IPS-18a (cell line): ENCODE results near the gene DBH.

Experiments
- H3K27ac ChIP-seq: one replicate; pipeline ENCODE4 v1.5.1; 2013; ENCODE audit warnings: low read length
- H3K27me3 ChIP-seq: one replicate; pipeline ENCODE4 v1.6.1; 2013; ENCODE audit warnings: mild to moderate bottlenecking, low read length; ENCODE audit not compliant: control insufficient read depth, insufficient read depth
- H3K36me3 ChIP-seq: one replicate; pipeline ENCODE4 v1.6.1; 2013; ENCODE audit warnings: low read depth, low read length; ENCODE audit not compliant: control insufficient read depth
- H3K4me1 ChIP-seq: one replicate; pipeline ENCODE4 v1.6.1; 2013; ENCODE audit warnings: low read depth, low read length; ENCODE audit not compliant: control insufficient read depth
- H3K4me3 ChIP-seq: one replicate; pipeline ENCODE4 v1.5.1; 2013; ENCODE audit warnings: low read length
- H3K9ac ChIP-seq: one replicate; pipeline ENCODE4 v1.6.1; 2013; ENCODE audit warnings: mild to moderate bottlenecking, low read length, moderate library complexity
- H3K9me3 ChIP-seq: one replicate; pipeline ENCODE4 v1.6.1; 2013; ENCODE audit warnings: low read depth, low read length; ENCODE audit not compliant: control insufficient read depth

Gene DBH

DNA sequence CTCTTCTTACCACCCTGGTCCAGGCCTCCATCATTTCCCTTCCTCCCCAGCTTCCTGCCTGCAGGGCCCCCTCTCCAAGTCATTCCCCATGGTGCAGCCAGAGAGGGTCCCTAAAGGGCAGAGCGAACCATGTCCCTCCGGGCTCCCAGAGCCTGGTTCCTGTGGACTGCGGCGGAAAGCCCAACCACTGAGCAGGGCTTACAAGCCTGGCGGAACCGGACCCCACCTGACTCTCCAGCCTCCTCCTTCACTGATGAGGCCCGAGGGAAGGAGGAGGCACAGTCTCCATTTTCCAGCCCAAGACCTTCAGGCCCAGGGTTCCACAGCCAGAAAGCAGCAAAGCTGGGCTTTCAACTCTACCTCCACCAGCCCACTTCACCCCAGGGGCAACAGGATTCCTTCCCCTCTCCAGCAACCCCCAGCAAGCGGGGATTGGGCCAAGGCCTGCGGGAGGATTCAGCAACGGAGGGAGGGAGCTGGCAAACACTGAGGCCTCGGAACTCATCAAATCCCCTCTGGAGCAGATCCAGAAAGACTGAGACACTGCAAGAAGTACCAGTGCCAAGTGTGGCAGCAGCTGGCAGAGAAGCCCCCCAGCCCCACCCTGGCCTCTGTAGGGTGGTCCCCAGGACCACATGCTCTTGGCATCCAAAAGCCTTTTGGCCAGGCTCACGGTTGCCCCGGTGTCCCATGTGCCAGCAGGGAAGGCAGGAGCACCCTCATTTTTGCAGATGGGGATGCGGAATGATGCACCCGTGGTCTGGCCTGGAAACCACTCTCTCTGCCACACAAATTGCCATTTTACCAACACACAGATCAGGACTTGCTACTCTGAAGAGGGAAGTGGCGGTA is 30.1 kb upstream of the DBH start:
- no peaks in the 10 kb centered on the region for H3K36me3 ChIP-seq
- H3K4me3 ChIP-seq: no peak overlapping the region
- H3K4me1 ChIP-seq: peaks cover 3% of the 10 kb centered on the region
- no peaks in the 10 kb centered on the region for H3K9me3 ChIP-seq
- H3K27me3 ChIP-seq: peaks cover 35% of the 10 kb centered on the region
- no peak overlapping the region for H3K9ac ChIP-seq
- H3K27ac ChIP-seq: no peak overlapping the region

- Histone ChIP-seq H3K9ac (no peak overlapping the region), H3K27me3 (peaks cover 35% of the 10 kb centered on the region), H3K4me1 (peaks cover 3% of the 10 kb centered on the region), H3K4me3 (no peak overlapping the region), H3K9me3 (no peaks in the 10 kb centered on the region), H3K27ac (no peak overlapping the region), H3K36me3 (no peaks in the 10 kb centered on the region)
Observed at GRCh38 chr9:133606708-133607025, 29.5 kb upstream of the DBH start.

GRCh38 chr9:133607381-133607780 is 28.8 kb upstream of the DBH start:
- Histone ChIP-seq H3K4me3 (no peak overlapping the region), H3K27me3 (peaks cover 35% of the 10 kb centered on the region)

GRCh38 chr9:133607976-133608375 is 28.2 kb upstream of the DBH start:
- no peak overlapping the region for H3K9ac ChIP-seq
- peaks cover 35% of the 10 kb centered on the region for H3K27me3 ChIP-seq
- H3K27ac ChIP-seq: no peak overlapping the region
- no peak overlapping the region for H3K4me3 ChIP-seq
- peaks cover 3% of the 10 kb centered on the region for H3K4me1 ChIP-seq
- no peaks in the 10 kb centered on the region for H3K9me3 ChIP-seq
- H3K36me3 ChIP-seq: no peaks in the 10 kb centered on the region

More at GRCh38 chr9:133607381-133607780, 28.8 kb upstream of the DBH start:
- H3K9ac ChIP-seq: no peak overlapping the region
- H3K9me3 ChIP-seq: no peaks in the 10 kb centered on the region
- H3K27ac ChIP-seq: no peak overlapping the region
- peaks cover 3% of the 10 kb centered on the region for H3K4me1 ChIP-seq
- no peaks in the 10 kb centered on the region for H3K36me3 ChIP-seq

- Histone ChIP-seq H3K9ac (no peak overlapping the region), H3K4me3 (no peak overlapping the region), H3K27me3 (peaks cover 35% of the 10 kb centered on the region), H3K4me1 (peaks cover 3% of the 10 kb centered on the region), H3K36me3 (no peaks in the 10 kb centered on the region), H3K9me3 (no peaks in the 10 kb centered on the region), H3K27ac (no peak overlapping the region)
Observed at GRCh38 chr9:133608382-133608781, 27.8 kb upstream of the DBH start.

DNA sequence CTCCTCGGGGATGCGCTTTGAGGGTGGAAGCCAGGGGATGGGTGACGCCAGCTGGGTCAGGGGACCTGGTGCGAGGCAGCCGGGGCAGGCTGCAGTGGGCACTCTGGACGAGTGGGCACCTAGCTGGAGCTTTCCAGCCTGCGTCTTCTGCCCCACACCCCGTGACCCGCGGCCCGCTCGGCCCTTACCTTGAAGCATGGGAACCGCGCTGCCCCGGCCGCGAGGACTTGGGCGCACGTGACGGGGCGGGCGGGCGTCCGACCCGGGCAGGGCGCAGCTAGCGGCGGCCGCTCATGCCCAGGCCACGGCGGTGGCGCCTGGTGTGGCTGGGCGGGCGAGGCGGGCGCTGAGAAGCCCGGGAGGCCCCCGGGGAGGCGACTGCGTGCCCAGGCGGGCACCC is 27.3 kb upstream of the DBH start:
- peaks cover 35% of the 10 kb centered on the region for H3K27me3 ChIP-seq
- H3K9me3 ChIP-seq: no peaks in the 10 kb centered on the region
- H3K4me1 ChIP-seq: peaks cover 3% of the 10 kb centered on the region
- no peak overlapping the region for H3K27ac ChIP-seq
- H3K36me3 ChIP-seq: no peaks in the 10 kb centered on the region
- H3K4me3 ChIP-seq: peak overlapping the region; percentile 29
- H3K9ac ChIP-seq: no peak overlapping the region

DNA sequence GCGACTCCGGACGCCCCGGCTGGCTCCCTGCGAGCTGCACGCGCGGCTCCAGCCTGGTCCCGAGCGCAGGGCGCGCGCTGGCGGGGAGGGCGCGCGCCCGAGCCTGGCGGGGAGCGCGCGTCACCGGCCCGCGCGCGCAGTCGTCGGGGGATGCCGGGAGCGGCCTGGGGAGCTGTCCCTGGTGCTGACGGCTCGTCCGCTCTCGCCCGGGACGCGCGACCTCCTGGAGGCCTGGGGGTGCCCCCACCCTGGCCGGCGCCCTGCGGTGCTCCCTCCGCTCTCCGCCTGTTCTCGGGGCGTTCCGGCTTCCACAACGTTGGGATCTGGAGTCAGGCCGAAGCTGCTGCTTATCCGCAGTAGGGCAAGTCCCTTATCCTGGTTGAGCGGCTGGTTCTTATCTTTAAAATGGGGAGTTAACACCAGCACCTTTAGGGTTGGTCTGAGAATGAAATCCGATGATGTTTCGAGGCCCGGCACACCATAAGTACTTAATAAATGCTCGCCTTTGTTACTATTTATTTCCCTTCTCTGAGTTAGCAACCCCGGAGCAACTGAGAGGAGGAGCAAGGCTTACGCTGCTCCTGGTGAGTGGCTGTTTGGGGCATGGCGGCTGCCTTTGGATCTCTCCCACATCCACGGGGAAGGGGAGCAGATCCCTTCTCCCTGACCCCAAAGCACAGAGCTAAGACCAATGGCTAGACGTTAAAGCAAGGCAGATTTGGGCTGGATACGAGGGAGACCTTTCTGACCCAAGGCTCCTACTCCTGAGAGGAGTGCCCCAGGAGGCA is 26.7 kb upstream of the DBH start, which contains the start of gene FAM163B:
Gene FAM163B, minus strand, starts transcription at position 79 of the 788 bp plus-strand sequence. CDS start 29,166 bp downstream, outside the sequence.
- Histone ChIP-seq H3K36me3 (no peaks in the 10 kb centered on the region), H3K4me3 (peak within 1 kb of the TSS; percentile 32), H3K9ac (no peak within 1 kb of the TSS), H3K27ac (no peak within 1 kb of the TSS), H3K9me3 (no peaks in the 10 kb centered on the region), H3K27me3 (peaks cover 35% of the 10 kb centered on the region), H3K4me1 (peaks cover 3% of the 10 kb centered on the region)

GRCh38 chr9:133610845-133611244 is 25.3 kb upstream of the DBH start:
- Histone ChIP-seq H3K9ac (no peak overlapping the region), H3K9me3 (no peaks in the 10 kb centered on the region), H3K4me1 (peaks cover 3% of the 10 kb centered on the region), H3K27me3 (peaks cover 35% of the 10 kb centered on the region), H3K36me3 (no peaks in the 10 kb centered on the region), H3K4me3 (no peak overlapping the region), H3K27ac (no peak overlapping the region)

- Histone ChIP-seq H3K4me3 (no peak overlapping the region), H3K4me1 (peaks cover 3% of the 10 kb centered on the region), H3K9me3 (no peaks in the 10 kb centered on the region), H3K27ac (no peak overlapping the region), H3K9ac (no peak overlapping the region), H3K27me3 (peaks cover 31% of the 10 kb centered on the region), H3K36me3 (no peaks in the 10 kb centered on the region)
Observed at GRCh38 chr9:133612051-133612450, 24.1 kb upstream of the DBH start.

DNA sequence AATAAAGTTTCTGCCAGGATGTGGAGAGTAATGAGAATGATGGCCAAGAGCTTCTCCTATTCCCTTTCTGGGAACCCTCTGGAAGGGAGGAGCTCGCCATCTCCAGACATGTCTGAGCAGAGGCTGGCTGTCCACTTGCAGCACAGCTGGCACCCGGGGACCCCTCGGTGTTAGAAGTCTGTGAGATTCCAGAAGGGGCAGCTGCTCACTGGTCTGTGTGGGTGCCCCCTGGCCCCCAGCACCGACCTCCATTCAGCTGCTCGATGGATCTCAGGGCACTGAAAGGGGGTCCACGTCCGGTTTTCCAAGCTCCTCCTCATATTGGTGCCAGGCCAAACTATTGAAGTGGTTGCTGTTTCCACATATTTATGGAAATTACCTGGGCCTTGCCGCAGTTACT is 23.3 kb upstream of the DBH start:
- Histone ChIP-seq H3K27ac (no peak overlapping the region), H3K36me3 (no peaks in the 10 kb centered on the region), H3K9me3 (no peaks in the 10 kb centered on the region), H3K9ac (no peak overlapping the region), H3K4me1 (peaks cover 3% of the 10 kb centered on the region), H3K4me3 (no peak overlapping the region), H3K27me3 (peaks cover 23% of the 10 kb centered on the region)

DNA sequence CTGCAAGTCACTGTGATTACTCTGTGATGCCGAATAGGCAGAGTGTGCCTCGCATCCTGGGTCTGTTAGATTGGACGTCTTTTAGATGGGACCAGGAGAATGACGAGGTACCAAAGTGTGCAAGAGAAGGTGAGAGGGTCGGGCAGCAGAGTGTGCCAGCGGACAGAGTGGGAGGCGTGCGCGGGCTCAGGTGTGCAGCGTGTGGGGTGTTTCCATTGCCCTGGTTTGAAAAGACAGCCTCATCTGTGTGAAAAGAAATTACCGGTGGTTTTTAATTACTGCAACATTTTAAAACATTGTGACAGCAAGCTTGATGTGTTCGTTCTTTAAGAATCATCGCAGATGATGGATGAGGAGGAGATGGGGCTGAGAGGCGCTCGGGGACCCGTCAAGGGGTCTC is 22.7 kb upstream of the DBH start:
- Histone ChIP-seq H3K4me3 (no peak overlapping the region), H3K9me3 (no peaks in the 10 kb centered on the region), H3K27ac (no peak overlapping the region), H3K36me3 (no peaks in the 10 kb centered on the region), H3K9ac (no peak overlapping the region), H3K27me3 (peaks cover 17% of the 10 kb centered on the region), H3K4me1 (peaks cover 3% of the 10 kb centered on the region)
